NB4 (cell line): ENCODE measurements around the gene FANCI.

Experiments
- DNase-seq: peaks from one replicate; pipeline ENCODE4 v3.0.0; 2010; ENCODE audit warnings: low read depth
- H3K4me3 ChIP-seq: one replicate; pipeline ENCODE4 v1.5.1; 2011; ENCODE audit warnings: mild to moderate bottlenecking, low read depth, low read length, moderate library complexity
- CTCF ChIP-seq: IDR thresholded peaks from one replicate; pipeline ENCODE4 v1.5.1; 2012; ENCODE audit warnings: low read depth, low read length
- MAX ChIP-seq: IDR thresholded peaks from 2 replicates; pipeline ENCODE4 v1.6.1; 2011; ENCODE audit warnings: low read depth, low read length
- MYC ChIP-seq: IDR thresholded peaks from 2 replicates; pipeline ENCODE4 v1.6.1; 2011; ENCODE audit warnings: low read depth, low read length
- POLR2A ChIP-seq: IDR thresholded peaks from 2 replicates; pipeline ENCODE4 v1.6.1; 2011; ENCODE audit warnings: mild to moderate bottlenecking; ENCODE audit not compliant: insufficient read length; ENCODE audit errors: extremely low read depth

Gene FANCI

GRCh38 chr15:89301304-89302089 lies 57.7 kb downstream of the FANCI start:
- no peak for DNase-seq
- no peak overlapping the region for H3K4me3 ChIP-seq
- TF ChIP-seq CTCF: no peak
- TF ChIP-seq MAX: no peak
- no peak for TF ChIP-seq MYC
- TF ChIP-seq POLR2A: no peak

GRCh38 chr15:89303986-89304385 lies 60.2 kb downstream of the FANCI start:
- TF ChIP-seq POLR2A (no peak), MYC (no peak), MAX (no peak), CTCF (no peak)
- no peak for DNase-seq

GRCh38 chr15:89305395-89305794 lies 61.6 kb downstream of the FANCI start:
- no peak overlapping the region for H3K4me3 ChIP-seq
- no peak for DNase-seq
- TF ChIP-seq CTCF (no peak), MYC (no peak), MAX (no peak), POLR2A (no peak)

More at GRCh38 chr15:89303986-89304385, 60.2 kb downstream of the FANCI start:
- no peak overlapping the region for H3K4me3 ChIP-seq

- no peak overlapping the region for H3K4me3 ChIP-seq
- DNase-seq: no peak
- TF ChIP-seq POLR2A (no peak), CTCF (no peak), MYC (no peak), MAX (no peak)
These were observed 63.3 kb downstream of the FANCI start for GRCh38 chr15:89307046-89307587.

- no peak for TF ChIP-seq CTCF
- TF ChIP-seq MAX: no peak
- TF ChIP-seq MYC: no peak
- TF ChIP-seq POLR2A: no peak
- no peak for DNase-seq
These were observed 64.0 kb downstream of the FANCI start for GRCh38 chr15:89307791-89308190.

More at GRCh38 chr15:89307791-89308190, 64.0 kb downstream of the FANCI start:
- no peak overlapping the region for H3K4me3 ChIP-seq
